Fibroblast of lung (primary cell): ENCODE data around the gene ZBTB7B. TPM values are rescaled to one million over a fixed set of nuclear protein-coding genes. Genes with fewer than 3 reads are reported as not detected.

Source experiments
- DNase-seq, 2 donors: peaks; one replicate each; pipeline versions ENCODE4 v3.0.0 to v3.0.0-alpha.2; 2010; ENCODE audit warnings: low read depth in 2 of 2
- H2AFZ ChIP-seq: 2 replicates; pipeline ENCODE4 v1.5.1; 2012; ENCODE audit warnings: low read length, control low read depth, inconsistent platforms
- H3K27ac ChIP-seq: 2 replicates; pipeline ENCODE4 v1.5.1; 2011; ENCODE audit warnings: low read length, control low read depth; ENCODE audit not compliant: insufficient read depth
- H3K27me3 ChIP-seq: 2 replicates; pipeline ENCODE4 v1.5.1; 2011; ENCODE audit warnings: mild to moderate bottlenecking, low read length; ENCODE audit not compliant: control insufficient read depth, insufficient read depth
- H3K36me3 ChIP-seq: 2 replicates; pipeline ENCODE4 v1.5.1; 2011; ENCODE audit warnings: low read length; ENCODE audit not compliant: control insufficient read depth, insufficient read depth
- H3K4me1 ChIP-seq: 2 replicates; pipeline ENCODE4 v1.5.1; 2011; ENCODE audit warnings: low read length; ENCODE audit not compliant: control insufficient read depth, insufficient read depth; ENCODE audit errors: extremely low read depth
- H3K4me2 ChIP-seq: 2 replicates; pipeline ENCODE4 v1.5.1; 2011; ENCODE audit warnings: low read length, control low read depth; ENCODE audit not compliant: insufficient read depth; ENCODE audit errors: extremely low read depth
- H3K4me3 ChIP-seq, 4 experiments: fragments of 200-600 bp in 1 of 4; sonication (generic) in 1 of 4; replicated peaks in 1 of 4; 2 replicates each; pipeline ENCODE4 v1.5.1; 2011 to 2016; ENCODE audit warnings: low read length in 4 of 4, low read depth in 3 of 4, mild to moderate bottlenecking in 3 of 4, control low read depth in 2 of 4, inconsistent platforms in 1 of 4, mixed read lengths in 1 of 4; ENCODE audit not compliant: insufficient read depth in 1 of 4; ENCODE audit errors: control extremely low read depth in 1 of 4
- H3K79me2 ChIP-seq: 2 replicates; pipeline ENCODE4 v1.5.1; 2012; ENCODE audit warnings: mild to moderate bottlenecking, low read length, inconsistent platforms; ENCODE audit not compliant: control insufficient read depth, insufficient read depth
- H3K9ac ChIP-seq: 2 replicates; pipeline ENCODE4 v1.5.1; 2011; ENCODE audit warnings: mild to moderate bottlenecking, low read length, control low read depth; ENCODE audit not compliant: insufficient read depth
- H3K9me3 ChIP-seq: 2 replicates; pipeline ENCODE4 v1.5.1; 2012; ENCODE audit warnings: low read depth, low read length; ENCODE audit not compliant: control insufficient read depth, insufficient read depth
- H4K20me1 ChIP-seq: 2 replicates; pipeline ENCODE4 v1.5.1; 2011; ENCODE audit warnings: low read length; ENCODE audit not compliant: control insufficient read depth, insufficient read depth; ENCODE audit errors: extremely low read depth
- EZH2 ChIP-seq: IDR thresholded peaks from 2 replicates; pipeline ENCODE4 v1.5.1; 2012; ENCODE audit warnings: low read length, control low read depth, mild to moderate bottlenecking; ENCODE audit errors: missing control alignments
- polyA plus RNA-seq, 2 donors: library from polyadenylated mRNA; depleted of rRNA in 1 of 2; stranded (reverse) in 1 of 2; unstranded in 1 of 2; fragments of >200 nt; gene quantifications; 2 replicates each; pipeline ENCODE4 v1.2.1, GENCODE V29; 2011 to 2012; ENCODE audit warnings: missing spikeins in 1 of 2
- total RNA-seq: library from RNA; depleted of rRNA; stranded (reverse); fragments of >200 nt; gene quantifications from 2 replicates; pipeline ENCODE4 v1.2.1, GENCODE V29; 2014
- TF ChIP-seq, protein P1 (sequence below), 2 donors: IDR thresholded peaks in 1 of 2; conservative IDR thresholded peaks in 1 of 2; 1 replicate in 1 of 2; 2 replicates in 1 of 2; pipeline ENCODE4 v1.5.1; 2011 to 2012; ENCODE audit warnings: low read length in 2 of 2, control low read depth in 1 of 2, inconsistent platforms in 1 of 2, low read depth in 1 of 2, mild to moderate bottlenecking in 1 of 2

ZBTB7B gene
- total and polyA plus RNA-seq, 2 donors (not counting 1 experiment from before 2014, with no cell fraction given): 7.0 to 19.3 TPM

DNA sequence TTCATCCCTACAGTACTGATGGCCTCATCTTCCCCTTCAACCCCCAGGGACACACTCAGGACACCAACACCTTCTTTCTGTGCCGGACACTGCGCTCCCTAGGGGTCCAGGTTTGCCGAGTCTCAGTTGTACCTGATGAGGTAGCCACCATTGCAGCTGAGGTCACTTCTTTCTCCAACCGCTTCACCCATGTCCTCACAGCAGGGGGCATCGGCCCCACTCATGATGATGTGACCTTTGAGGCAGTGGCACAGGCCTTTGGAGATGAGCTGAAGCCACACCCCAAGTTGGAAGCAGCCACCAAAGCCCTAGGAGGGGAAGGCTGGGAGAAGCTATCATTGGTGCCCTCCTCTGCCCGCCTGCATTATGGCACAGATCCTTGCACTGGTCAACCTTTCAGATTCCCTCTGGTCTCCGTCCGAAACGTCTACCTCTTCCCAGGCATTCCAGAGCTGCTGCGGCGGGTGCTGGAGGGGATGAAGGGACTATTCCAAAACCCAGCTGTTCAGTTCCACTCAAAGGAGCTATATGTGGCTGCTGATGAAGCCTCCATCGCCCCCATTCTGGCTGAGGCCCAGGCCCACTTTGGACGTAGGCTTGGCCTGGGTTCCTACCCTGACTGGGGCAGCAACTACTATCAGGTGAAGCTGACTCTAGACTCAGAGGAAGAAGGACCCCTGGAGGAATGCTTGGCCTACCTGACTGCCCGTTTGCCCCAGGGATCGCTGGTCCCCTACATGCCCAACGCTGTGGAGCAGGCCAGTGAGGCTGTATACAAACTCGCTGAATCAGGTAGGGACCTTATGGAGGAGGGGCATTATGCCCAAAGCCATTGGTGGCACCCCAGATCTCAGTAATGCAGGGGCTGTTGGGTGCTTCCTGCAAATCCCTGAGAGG, 14.3 kb upstream of the ZBTB7B start:
- TF ChIP-seq, protein P1, sequence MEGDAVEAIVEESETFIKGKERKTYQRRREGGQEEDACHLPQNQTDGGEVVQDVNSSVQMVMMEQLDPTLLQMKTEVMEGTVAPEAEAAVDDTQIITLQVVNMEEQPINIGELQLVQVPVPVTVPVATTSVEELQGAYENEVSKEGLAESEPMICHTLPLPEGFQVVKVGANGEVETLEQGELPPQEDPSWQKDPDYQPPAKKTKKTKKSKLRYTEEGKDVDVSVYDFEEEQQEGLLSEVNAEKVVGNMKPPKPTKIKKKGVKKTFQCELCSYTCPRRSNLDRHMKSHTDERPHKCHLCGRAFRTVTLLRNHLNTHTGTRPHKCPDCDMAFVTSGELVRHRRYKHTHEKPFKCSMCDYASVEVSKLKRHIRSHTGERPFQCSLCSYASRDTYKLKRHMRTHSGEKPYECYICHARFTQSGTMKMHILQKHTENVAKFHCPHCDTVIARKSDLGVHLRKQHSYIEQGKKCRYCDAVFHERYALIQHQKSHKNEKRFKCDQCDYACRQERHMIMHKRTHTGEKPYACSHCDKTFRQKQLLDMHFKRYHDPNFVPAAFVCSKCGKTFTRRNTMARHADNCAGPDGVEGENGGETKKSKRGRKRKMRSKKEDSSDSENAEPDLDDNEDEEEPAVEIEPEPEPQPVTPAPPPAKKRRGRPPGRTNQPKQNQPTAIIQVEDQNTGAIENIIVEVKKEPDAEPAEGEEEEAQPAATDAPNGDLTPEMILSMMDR (conservative IDR thresholded peaks at IDR 0.05 in 1 of 2, IDR thresholded peaks at IDR 0.05 in 1 of 2; ENCODE audit: low read depth in 1 of 2, low read length in 2 of 2): peak in 1 of 2 donors; percentile 4
- no peak for TF ChIP-seq EZH2
- Histone ChIP-seq H3K4me3 (no peak overlapping the region), H3K27ac (no peak overlapping the region), H2AFZ (no peak overlapping the region), H3K79me2 (peaks cover 12% of the 10 kb centered on the region), H3K9ac (no peak overlapping the region), H3K4me1 (peaks cover 2% of the 10 kb centered on the region), H4K20me1 (no peaks in the 10 kb centered on the region), H3K36me3 (peaks cover 8% of the 10 kb centered on the region), H3K9me3 (no peaks in the 10 kb centered on the region), H3K4me2 (no peak overlapping the region), H3K27me3 (no peaks in the 10 kb centered on the region)
- no peak for DNase-seq

DNA sequence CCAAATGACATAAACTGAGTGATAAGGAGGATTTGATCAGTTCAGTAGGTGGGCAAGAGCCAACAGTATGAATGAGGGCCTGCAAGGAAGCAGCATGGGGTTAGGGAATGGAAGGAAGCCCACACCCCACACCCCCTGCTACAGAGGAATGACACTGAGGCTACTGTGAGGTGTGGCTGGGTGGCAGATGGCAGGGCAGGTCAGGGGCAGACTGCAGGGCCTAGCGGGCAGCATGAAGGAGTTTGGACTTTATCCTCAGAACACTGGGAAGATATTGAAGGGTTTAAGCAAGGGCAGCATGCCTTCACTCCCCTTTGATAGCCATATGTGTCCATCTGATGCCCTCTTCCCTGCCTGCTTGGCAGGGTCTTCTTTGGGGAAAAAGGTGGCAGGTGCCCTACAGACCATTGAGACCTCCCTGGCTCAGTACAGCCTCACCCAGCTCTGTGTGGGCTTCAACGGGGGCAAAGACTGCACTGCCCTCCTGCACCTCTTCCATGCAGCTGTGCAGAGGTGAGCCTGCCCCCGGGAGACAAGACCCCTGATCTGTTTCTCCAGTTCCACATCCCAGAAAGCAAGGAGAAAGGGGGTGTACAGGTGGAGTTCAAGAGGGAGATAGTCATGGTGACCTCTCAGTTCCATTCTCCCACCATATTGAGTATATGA, 13.3 kb upstream of the ZBTB7B start:
- no peak overlapping the region for H2AFZ ChIP-seq
- DNase-seq: no peak
- no peak overlapping the region for H3K27ac ChIP-seq

DNA sequence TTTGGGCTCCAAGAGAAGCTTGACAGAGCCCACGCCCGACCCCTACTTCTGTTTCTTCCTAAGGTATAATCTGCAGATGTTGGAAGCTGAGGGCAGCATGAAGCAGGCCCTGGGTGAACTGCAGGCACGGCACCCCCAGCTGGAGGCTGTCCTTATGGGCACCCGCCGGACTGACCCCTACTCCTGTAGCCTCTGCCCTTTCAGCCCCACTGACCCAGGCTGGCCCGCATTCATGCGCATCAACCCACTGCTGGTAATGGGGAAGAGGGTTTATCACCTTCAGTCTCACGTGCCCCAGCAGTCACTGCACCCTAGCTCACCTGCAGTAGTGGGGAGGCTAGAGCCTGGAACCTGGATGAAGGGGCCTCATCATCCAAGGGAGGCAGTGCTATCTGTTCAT, 12.3 kb upstream of the ZBTB7B start:
- no peaks in the 10 kb centered on the region for H3K4me1 ChIP-seq
- DNase-seq: no peak
- no peaks in the 10 kb centered on the region for H3K27me3 ChIP-seq
- no peak overlapping the region for H2AFZ ChIP-seq
- H3K4me2 ChIP-seq: no peak overlapping the region
- no peaks in the 10 kb centered on the region for H3K79me2 ChIP-seq
- H3K9ac ChIP-seq: no peak overlapping the region
- H3K27ac ChIP-seq: no peak overlapping the region
- H3K4me3 ChIP-seq: no peak overlapping the region
- TF ChIP-seq, protein P1 (conservative IDR thresholded peaks at IDR 0.05 in 1 of 2, IDR thresholded peaks at IDR 0.05 in 1 of 2; ENCODE audit: low read depth in 1 of 2, low read length in 2 of 2): no peak
- H3K36me3 ChIP-seq: peaks cover 8% of the 10 kb centered on the region
- no peaks in the 10 kb centered on the region for H3K9me3 ChIP-seq
- no peaks in the 10 kb centered on the region for H4K20me1 ChIP-seq

More for the DNA sequence above, 13.3 kb upstream of the ZBTB7B start:
- no peak overlapping the region for H3K4me3 ChIP-seq
- H3K79me2 ChIP-seq: peaks cover 3% of the 10 kb centered on the region
- no peaks in the 10 kb centered on the region for H3K4me1 ChIP-seq
- no peak overlapping the region for H3K4me2 ChIP-seq
- H3K9ac ChIP-seq: no peak overlapping the region
- no peaks in the 10 kb centered on the region for H4K20me1 ChIP-seq
- no peaks in the 10 kb centered on the region for H3K9me3 ChIP-seq
- H3K27me3 ChIP-seq: no peaks in the 10 kb centered on the region
- peaks cover 8% of the 10 kb centered on the region for H3K36me3 ChIP-seq
- TF ChIP-seq, protein P1 (conservative IDR thresholded peaks at IDR 0.05 in 1 of 2, IDR thresholded peaks at IDR 0.05 in 1 of 2; ENCODE audit: low read depth in 1 of 2, low read length in 2 of 2): no peak
- no peak for TF ChIP-seq EZH2
